ENCODE measurements around the gene PBRM1. TPM values are rescaled to one million over a fixed set of nuclear protein-coding genes. Genes with fewer than 3 reads are reported as not detected.

Gene PBRM1
- total and polyA plus RNA-seq, 2 donors (not counting 3 experiments of a cell fraction or from before 2014, with no cell fraction given): 26.7 to 87.1 TPM

DNA sequence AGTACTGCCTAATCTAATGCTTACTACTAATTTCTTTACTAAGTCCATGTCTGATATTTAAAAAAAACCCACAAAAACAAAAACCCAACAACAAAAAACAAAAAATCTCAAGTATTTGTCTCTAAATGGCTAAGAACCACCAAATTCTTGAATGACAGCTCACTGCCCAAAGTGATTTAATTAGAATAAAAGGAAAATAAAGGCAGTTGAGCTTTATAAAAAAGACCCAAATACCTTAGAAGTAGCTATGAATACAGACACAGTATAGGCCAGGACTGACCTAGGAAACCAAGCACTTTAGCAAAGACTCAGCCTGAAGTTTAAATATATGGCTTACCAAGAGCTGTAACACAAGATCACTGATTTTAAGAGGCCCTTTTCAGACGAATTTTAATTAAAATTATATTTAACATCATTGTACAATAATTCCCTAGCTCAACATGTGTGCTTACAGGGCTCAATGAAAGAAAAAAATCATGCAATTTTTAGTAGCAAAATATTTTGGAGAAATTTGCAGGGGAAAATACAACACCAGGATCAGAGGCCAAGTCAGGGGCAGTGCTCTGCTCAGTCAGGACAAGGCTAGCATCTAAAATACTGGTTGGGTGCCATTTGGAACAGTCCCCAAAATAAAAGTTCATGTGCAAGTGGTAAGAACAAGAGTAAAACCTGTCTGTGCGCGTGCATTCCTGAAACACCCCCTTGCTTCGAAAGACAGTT, 124.5 kb downstream of the PBRM1 start:
- Histone ChIP-seq H4K20me1 (replicated peaks; ENCODE audit: control insufficient read depth, extremely low read depth, insufficient read depth, low read length) (no peaks in the 10 kb centered on the region), H3K9ac (replicated peaks; ENCODE audit: extremely low read depth, insufficient read depth, low read length) (no peak overlapping the region), H3K36me3 (ENCODE audit: control insufficient read depth in 2 of 2, extremely low read depth in 1 of 2, insufficient read depth in 2 of 2, low read length in 2 of 2) (peaks cover 19 to 30% of the 10 kb centered on the region in 2 experiments), H3K9me3 (replicated peaks; ENCODE audit: control insufficient read depth, insufficient read depth, low read length) (no peaks in the 10 kb centered on the region), H3K9me1 (replicated peaks; ENCODE audit: control insufficient read depth, extremely low read depth, insufficient read depth, low read length) (no peaks in the 10 kb centered on the region), H3K27me3 (ENCODE audit: control insufficient read depth in 2 of 2, insufficient read depth in 2 of 2, low read length in 2 of 2) (no peaks in the 10 kb centered on the region), H3K79me2 (ENCODE audit: control insufficient read depth, insufficient read depth, low read length) (peaks cover 2% of the 10 kb centered on the region), H3K4me3 (replicated peaks in 1 of 3; ENCODE audit: insufficient read depth in 1 of 3, low read depth in 1 of 3, low read length in 3 of 3) (no peak overlapping the region), H3K4me1 (ENCODE audit: control insufficient read depth, extremely low read depth, insufficient read depth, low read length) (no peaks in the 10 kb centered on the region), H2AFZ (ENCODE audit: low read depth, low read length) (no peak overlapping the region), H3K27ac (ENCODE audit: insufficient read depth, low read depth, low read length) (no peak overlapping the region), H3K4me2 (ENCODE audit: insufficient read depth, low read length) (no peak overlapping the region)
- CTCF ChIA-PET: interaction anchor here (0.8 to 1.3 kb wide), 2 partner anchors 10 to 12 kb away, joined by 4 read pairs; no protein-coding TSS in a partner anchor
- FAIRE-seq (no peak), DNase-seq (ENCODE audit: low read depth, low spot score) (no peak)
- TF ChIP-seq MYC (IDR thresholded peaks at IDR 0.05; ENCODE audit: low read depth, low read length) (no peak), POLR2A (IDR thresholded peaks at IDR 0.05; ENCODE audit: low read depth, low read length) (no peak), GATA2 (IDR thresholded peaks at IDR 0.05; ENCODE audit: insufficient read depth, insufficient read length, low read depth, low read length) (no peak), JUN (IDR thresholded peaks at IDR 0.05; ENCODE audit: borderline replicate concordance, insufficient read depth, insufficient read length, low read depth) (no peak), FOS (IDR thresholded peaks at IDR 0.05; ENCODE audit: borderline replicate concordance, insufficient read depth, low read length) (no peak), EZH2 (IDR thresholded peaks at IDR 0.05; ENCODE audit: borderline replicate concordance, low read depth, low read length, severe bottlenecking) (no peak), POLR2AphosphoS5 (IDR thresholded peaks at IDR 0.05; ENCODE audit: insufficient read depth, low read depth, low read length) (no peak)
- TF ChIP-seq, protein P1, sequence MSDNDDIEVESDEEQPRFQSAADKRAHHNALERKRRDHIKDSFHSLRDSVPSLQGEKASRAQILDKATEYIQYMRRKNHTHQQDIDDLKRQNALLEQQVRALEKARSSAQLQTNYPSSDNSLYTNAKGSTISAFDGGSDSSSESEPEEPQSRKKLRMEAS (IDR thresholded peaks at IDR 0.05; ENCODE audit: insufficient read depth, insufficient read length): no peak
- TF ChIP-seq, protein P2, sequence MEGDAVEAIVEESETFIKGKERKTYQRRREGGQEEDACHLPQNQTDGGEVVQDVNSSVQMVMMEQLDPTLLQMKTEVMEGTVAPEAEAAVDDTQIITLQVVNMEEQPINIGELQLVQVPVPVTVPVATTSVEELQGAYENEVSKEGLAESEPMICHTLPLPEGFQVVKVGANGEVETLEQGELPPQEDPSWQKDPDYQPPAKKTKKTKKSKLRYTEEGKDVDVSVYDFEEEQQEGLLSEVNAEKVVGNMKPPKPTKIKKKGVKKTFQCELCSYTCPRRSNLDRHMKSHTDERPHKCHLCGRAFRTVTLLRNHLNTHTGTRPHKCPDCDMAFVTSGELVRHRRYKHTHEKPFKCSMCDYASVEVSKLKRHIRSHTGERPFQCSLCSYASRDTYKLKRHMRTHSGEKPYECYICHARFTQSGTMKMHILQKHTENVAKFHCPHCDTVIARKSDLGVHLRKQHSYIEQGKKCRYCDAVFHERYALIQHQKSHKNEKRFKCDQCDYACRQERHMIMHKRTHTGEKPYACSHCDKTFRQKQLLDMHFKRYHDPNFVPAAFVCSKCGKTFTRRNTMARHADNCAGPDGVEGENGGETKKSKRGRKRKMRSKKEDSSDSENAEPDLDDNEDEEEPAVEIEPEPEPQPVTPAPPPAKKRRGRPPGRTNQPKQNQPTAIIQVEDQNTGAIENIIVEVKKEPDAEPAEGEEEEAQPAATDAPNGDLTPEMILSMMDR (IDR thresholded peaks at IDR 0.05; ENCODE audit: extremely low read depth in 1 of 2, insufficient read depth in 1 of 2, low read depth in 1 of 2, low read length in 2 of 2): no peak
- intact Hi-C loops (cut with micrococcal nuclease) (no loop called here), dilution Hi-C loops (cut with MboI; ENCODE audit: extremely low pct_ligation_motif_present, low sequenced_read_pairs) (no loop called here)
- POLR2A ChIA-PET: no interaction called here
- BruUV-seq (replicated peaks): no TSS peak
